GM23338 (cell line): ENCODE measurements around the gene SH3RF3.

ENCODE experiments used
- CREB1 ChIP-seq: fragments of 250-450 bp; sonication (Bioruptor Pico); IDR thresholded peaks from 2 replicates; pipeline ENCODE4 v1.5.0; 2020; ENCODE audit warnings: low read depth, mild to moderate bottlenecking, moderate library complexity
- CTCF ChIP-seq, 2 experiments: fragments of 200-600 bp in 1 of 2; sonication (generic) in 1 of 2; conservative IDR thresholded peaks; 2 replicates each; pipeline versions ENCODE4 v1.5.1 to v1.6.1; 2016 to 2017; ENCODE audit warnings: antibody characterized with exemption in 2 of 2, low read depth in 2 of 2, mild to moderate bottlenecking in 2 of 2, moderate library complexity in 1 of 2
- ETS1 ChIP-seq: IDR thresholded peaks from 2 replicates; pipeline ENCODE4 v1.6.1; 2016; ENCODE audit warnings: antibody characterized with exemption
- EZH2 ChIP-seq: fragments of 200-600 bp; sonication (generic); IDR thresholded peaks from one replicate; pipeline ENCODE4 v1.8.0; 2017; ENCODE audit warnings: antibody characterized with exemption, mild to moderate bottlenecking, low read depth; ENCODE audit not compliant: unreplicated experiment
- EZH2phosphoT487 ChIP-seq: fragments of 200-600 bp; sonication (generic); IDR thresholded peaks from one replicate; pipeline ENCODE4 v1.8.1; 2018; ENCODE audit warnings: antibody characterized with exemption; ENCODE audit not compliant: unreplicated experiment
- JUNB ChIP-seq: IDR thresholded peaks from one replicate; pipeline ENCODE4 v1.6.1; 2016; ENCODE audit warnings: antibody characterized with exemption; ENCODE audit not compliant: unreplicated experiment
- NANOG ChIP-seq: IDR thresholded peaks from 2 replicates; pipeline ENCODE4 v1.6.1; 2016; ENCODE audit warnings: antibody characterized with exemption, borderline replicate concordance
- POLR2AphosphoS5 ChIP-seq: IDR thresholded peaks from 2 replicates; pipeline ENCODE4 v1.6.1; 2016; ENCODE audit warnings: antibody characterized with exemption, low read depth
- REST ChIP-seq: IDR thresholded peaks from one replicate; pipeline ENCODE4 v1.6.1; 2018; ENCODE audit warnings: antibody characterized with exemption; ENCODE audit not compliant: unreplicated experiment
- STAT1 ChIP-seq: IDR thresholded peaks from one replicate; pipeline ENCODE4 v1.6.1; 2016; ENCODE audit warnings: antibody characterized with exemption; ENCODE audit not compliant: unreplicated experiment
- ZNF114 ChIP-seq: fragments of 250-450 bp; sonication (Bioruptor Pico); IDR thresholded peaks from 2 replicates; pipeline ENCODE4 v1.5.0; 2020; ENCODE audit warnings: mild to moderate bottlenecking, moderate library complexity
- ZNF331 ChIP-seq: fragments of 250-450 bp; sonication (Bioruptor Pico); IDR thresholded peaks from 2 replicates; pipeline ENCODE4 v1.5.0; 2020; ENCODE audit warnings: low read depth, mild to moderate bottlenecking, moderate library complexity

- TF ChIP-seq ZNF114: no peak
- no peak for TF ChIP-seq CTCF (conservative IDR thresholded peaks at IDR 0.05; ENCODE audit: low read depth in 2 of 2)
- TF ChIP-seq REST: no peak
- TF ChIP-seq EZH2: no peak
- no peak for TF ChIP-seq ETS1
- no peak for TF ChIP-seq JUNB
- TF ChIP-seq EZH2phosphoT487: no peak
- no peak for TF ChIP-seq POLR2AphosphoS5
- no peak for TF ChIP-seq CREB1 (CRISPR knock-in tag)
- TF ChIP-seq NANOG: no peak
- no peak for TF ChIP-seq ZNF331 (CRISPR knock-in tag)
- no peak for TF ChIP-seq STAT1
Measured at GRCh38 chr2:109196081-109196875, 67.3 kb downstream of the SH3RF3 start.
